Trophoblast cell (in vitro differentiated cells and primary cell): Measurements from ENCODE around the gene LMAN2.

Experiments
- DNase-seq, 2 donors: peaks; one replicate each; pipeline ENCODE4 v3.0.0-alpha.2; 2016
- H2AFZ ChIP-seq: 2 replicates; pipeline ENCODE4 v1.6.1; 2013; ENCODE audit warnings: low read length, moderate library complexity, mild to moderate bottlenecking; ENCODE audit not compliant: insufficient read depth, poor library complexity
- H2AK5ac ChIP-seq: 2 replicates; pipeline ENCODE4 v1.6.1; 2013; ENCODE audit warnings: mild to moderate bottlenecking, low read length
- H2BK120ac ChIP-seq: 2 replicates; pipeline ENCODE4 v1.6.1; 2013; ENCODE audit warnings: low read length, mild to moderate bottlenecking, moderate library complexity; ENCODE audit not compliant: insufficient read depth, poor library complexity
- H2BK12ac ChIP-seq: 2 replicates; pipeline ENCODE4 v1.6.1; 2013; ENCODE audit warnings: mild to moderate bottlenecking, low read length, moderate library complexity
- H2BK5ac ChIP-seq: 2 replicates; pipeline ENCODE4 v1.6.1; 2013; ENCODE audit warnings: low read length, low read depth, moderate library complexity, mild to moderate bottlenecking; ENCODE audit not compliant: poor library complexity
- H3K14ac ChIP-seq: 2 replicates; pipeline ENCODE4 v1.6.1; 2013; ENCODE audit warnings: mild to moderate bottlenecking, low read length
- H3K18ac ChIP-seq: 2 replicates; pipeline ENCODE4 v1.6.1; 2013; ENCODE audit warnings: mild to moderate bottlenecking, low read length
- H3K23ac ChIP-seq: 2 replicates; pipeline ENCODE4 v1.6.1; 2013; ENCODE audit warnings: low read length
- H3K27ac ChIP-seq: 2 replicates; pipeline ENCODE4 v1.5.1; 2013; ENCODE audit warnings: low read depth, mild to moderate bottlenecking, inconsistent platforms, low read length, moderate library complexity
- H3K27me3 ChIP-seq: 2 replicates; pipeline ENCODE4 v1.6.1; 2013; ENCODE audit warnings: inconsistent platforms, mild to moderate bottlenecking, low read length, moderate library complexity; ENCODE audit not compliant: insufficient read depth
- H3K36me3 ChIP-seq, 2 experiments: 1 replicate in 1 of 2; 2 replicates in 1 of 2; pipeline ENCODE4 v1.6.1; 2013; ENCODE audit warnings: low read length in 2 of 2, mild to moderate bottlenecking in 2 of 2, moderate library complexity in 1 of 2; ENCODE audit not compliant: insufficient read depth in 2 of 2, control insufficient read depth in 1 of 2
- H3K4ac ChIP-seq: 2 replicates; pipeline ENCODE4 v1.6.1; 2013; ENCODE audit warnings: low read depth, mild to moderate bottlenecking, low read length, moderate library complexity
- H3K4me1 ChIP-seq, 2 experiments: 1 replicate in 1 of 2; 2 replicates in 1 of 2; pipeline ENCODE4 v1.6.1; 2013; ENCODE audit warnings: low read length in 2 of 2, mild to moderate bottlenecking in 2 of 2, moderate library complexity in 1 of 2; ENCODE audit not compliant: insufficient read depth in 2 of 2, control insufficient read depth in 1 of 2
- H3K4me2 ChIP-seq: 2 replicates; pipeline ENCODE4 v1.6.1; 2013; ENCODE audit warnings: inconsistent platforms, mild to moderate bottlenecking, low read length, moderate library complexity
- H3K4me3 ChIP-seq: 2 replicates; pipeline ENCODE4 v1.5.1; 2013; ENCODE audit warnings: mild to moderate bottlenecking, low read depth, low read length, inconsistent platforms
- H3K79me1 ChIP-seq: one replicate; pipeline ENCODE4 v1.6.1; 2013; ENCODE audit warnings: low read length
- H3K79me2 ChIP-seq: 2 replicates; pipeline ENCODE4 v1.6.1; 2013; ENCODE audit warnings: low read length, mild to moderate bottlenecking; ENCODE audit not compliant: control insufficient read depth, insufficient read depth, poor library complexity
- H3K9ac ChIP-seq: 2 replicates; pipeline ENCODE4 v1.6.1; 2013; ENCODE audit warnings: mild to moderate bottlenecking, low read length
- H3K9me3 ChIP-seq: 2 replicates; pipeline ENCODE4 v1.6.1; 2013; ENCODE audit warnings: low read depth, mild to moderate bottlenecking, control low read depth, inconsistent platforms, low read length; ENCODE audit not compliant: insufficient read depth
- H4K12ac ChIP-seq: 2 replicates; pipeline ENCODE4 v1.6.1; 2013; ENCODE audit warnings: low read depth, mild to moderate bottlenecking, low read length, moderate library complexity
- H4K8ac ChIP-seq: 2 replicates; pipeline ENCODE4 v1.6.1; 2013; ENCODE audit warnings: low read depth, mild to moderate bottlenecking, low read length, moderate library complexity
- H4K91ac ChIP-seq: one replicate; pipeline ENCODE4 v1.6.1; 2013; ENCODE audit warnings: low read depth, mild to moderate bottlenecking, low read length, moderate library complexity
- WGBS: extraction: QIAGEN DNeasy Blood & Tissue Kit; methylation state at CpG from one replicate; pipeline ENCODE4 v1.1.7; 2013; ENCODE audit warnings: missing lambda C conversion rate; ENCODE audit not compliant: insufficient read length, insufficient coverage; ENCODE audit errors: extremely low coverage; 5-methylcytosine and 5-hydroxymethylcytosine counted together

The LMAN2 gene

GRCh38 chr5:177332031-177332895 is 19.2 kb downstream of the LMAN2 start:
- H3K27ac ChIP-seq, result no peak overlapping the region
- no peak for DNase-seq
- H4K91ac ChIP-seq, result no peak overlapping the region
- no CpG with 5 or more reads among the region's 35 CpGs for WGBS
- no peaks in the 10 kb centered on the region for H3K27me3 ChIP-seq
- no peak overlapping the region for H4K8ac ChIP-seq
- H3K79me2 ChIP-seq, result no peaks in the 10 kb centered on the region
- H2BK12ac ChIP-seq, result no peak overlapping the region
- H4K12ac ChIP-seq, result no peak overlapping the region
- no peak overlapping the region for H3K4ac ChIP-seq
- H3K36me3 ChIP-seq, result peaks cover 71 to 78% of the 10 kb centered on the region in 2 experiments
- no peak overlapping the region for H3K9ac ChIP-seq
- H2BK120ac ChIP-seq, result no peak overlapping the region
- H2AK5ac ChIP-seq, result no peak overlapping the region
- H3K79me1 ChIP-seq, result peaks cover 5% of the 10 kb centered on the region
- no peak overlapping the region for H2AFZ ChIP-seq
- H3K4me3 ChIP-seq, result no peak overlapping the region
- H3K18ac ChIP-seq, result no peak overlapping the region
- H3K4me2 ChIP-seq, result no peak overlapping the region
- H3K23ac ChIP-seq, result no peak overlapping the region
- no peak overlapping the region for H2BK5ac ChIP-seq
- H3K14ac ChIP-seq, result no peak overlapping the region
- H3K4me1 ChIP-seq, result peaks cover 0 to 4% of the 10 kb centered on the region in 2 experiments
- H3K9me3 ChIP-seq, result no peaks in the 10 kb centered on the region

GRCh38 chr5:177330991-177331842 is 20.3 kb downstream of the LMAN2 start:
- Histone ChIP-seq H3K79me2 (no peaks in the 10 kb centered on the region), H4K12ac (no peak overlapping the region), H3K14ac (no peak overlapping the region), H3K36me3 (peaks cover 61 to 68% of the 10 kb centered on the region in 2 experiments), H3K79me1 (peaks cover 7% of the 10 kb centered on the region), H3K27ac (no peak overlapping the region), H2BK120ac (no peak overlapping the region), H3K18ac (no peak overlapping the region), H2AK5ac (no peak overlapping the region), H2AFZ (no peak overlapping the region), H3K4me2 (no peak overlapping the region), H3K4ac (no peak overlapping the region), H4K91ac (no peak overlapping the region), H3K4me3 (no peak overlapping the region), H3K23ac (no peak overlapping the region), H3K9me3 (no peaks in the 10 kb centered on the region), H2BK5ac (no peak overlapping the region), H3K4me1 (peaks cover 0 to 4% of the 10 kb centered on the region in 2 experiments), H3K9ac (no peak overlapping the region), H3K27me3 (no peaks in the 10 kb centered on the region), H4K8ac (no peak overlapping the region), H2BK12ac (no peak overlapping the region)
- DNase-seq, result no peak
- no CpG with 5 or more reads among the region's 27 CpGs for WGBS

- Histone ChIP-seq H4K91ac (no peak overlapping the region), H2AFZ (no peak overlapping the region), H2BK120ac (no peak overlapping the region), H3K4me1 (peaks cover 2 to 10% of the 10 kb centered on the region in 2 experiments), H3K9ac (no peak overlapping the region), H3K27ac (no peak overlapping the region), H3K18ac (no peak overlapping the region), H3K27me3 (no peaks in the 10 kb centered on the region), H4K8ac (no peak overlapping the region), H3K23ac (no peak overlapping the region), H3K36me3 (peaks cover 47 to 54% of the 10 kb centered on the region in 2 experiments), H3K4me3 (no peak overlapping the region), H2BK12ac (no peak overlapping the region), H3K79me1 (peaks cover 7% of the 10 kb centered on the region), H3K14ac (no peak overlapping the region), H2BK5ac (no peak overlapping the region), H3K4me2 (no peak overlapping the region), H3K4ac (no peak overlapping the region), H3K79me2 (no peaks in the 10 kb centered on the region), H4K12ac (no peak overlapping the region), H3K9me3 (no peaks in the 10 kb centered on the region), H2AK5ac (no peak overlapping the region)
- WGBS, result no CpG with 5 or more reads among the region's 6 CpGs
- DNase-seq, result no peak
Measured at GRCh38 chr5:177329883-177330282, 21.6 kb downstream of the LMAN2 start.

GRCh38 chr5:177328545-177329231 is 22.8 kb downstream of the LMAN2 start:
- Histone ChIP-seq H4K12ac (no peak overlapping the region), H2AFZ (no peak overlapping the region), H3K79me2 (no peaks in the 10 kb centered on the region), H3K4ac (no peak overlapping the region), H4K8ac (no peak overlapping the region), H3K9me3 (no peaks in the 10 kb centered on the region), H3K27ac (no peak overlapping the region), H3K36me3 (peaks cover 35 to 42% of the 10 kb centered on the region in 2 experiments), H3K4me3 (no peak overlapping the region), H4K91ac (no peak overlapping the region), H2AK5ac (no peak overlapping the region), H3K14ac (no peak overlapping the region), H3K4me2 (no peak overlapping the region), H3K27me3 (no peaks in the 10 kb centered on the region), H3K18ac (no peak overlapping the region), H3K79me1 (peaks cover 7% of the 10 kb centered on the region), H3K23ac (no peak overlapping the region), H2BK5ac (no peak overlapping the region), H2BK120ac (no peak overlapping the region), H3K4me1 (peaks cover 2 to 10% of the 10 kb centered on the region in 2 experiments), H3K9ac (no peak overlapping the region), H2BK12ac (no peak overlapping the region)
- WGBS, result no CpG with 5 or more reads among the region's 19 CpGs
- peak; percentile 17 to 55 for DNase-seq
